ENCODE data around the gene C14orf39.
A peak's percentile ranks its signal among the peaks of the same experiment; 100 is the strongest.
"Not testable (repeated sequence)": the region's sequence is repeated elsewhere in the genome, so short reads cannot be mapped to it uniquely, and the experiment has no call there.

Gene C14orf39

GRCh38 chr14:60485057-60485597 is 736 bp downstream of the C14orf39 start:
- Mint-ChIP-seq H3K36me3 (ENCODE audit: low read depth) (peaks cover 11% of the 10 kb centered on the region), H3K9me3 (peaks cover 9% of the 10 kb centered on the region)

GRCh38 chr14:60482743-60483142 is 3.1 kb downstream of the C14orf39 start:
- Mint-ChIP-seq H3K9me3 (peaks cover 14% of the 10 kb centered on the region), H3K4me3 (peak overlapping the region in 2 of 3 experiments; percentile 7 to 29), H3K27ac (no peak overlapping the region), H3K4me1 (no peaks in the 10 kb centered on the region), H3K27me3 (ENCODE audit: low read depth) (no peaks in the 10 kb centered on the region), H3K36me3 (ENCODE audit: low read depth) (peaks cover 17% of the 10 kb centered on the region)
- TF ChIP-seq CTCF (IDR thresholded peaks at IDR 0.05; ENCODE audit: unreplicated experiment in 3 of 3): no peak

More at GRCh38 chr14:60485057-60485597, 736 bp downstream of the C14orf39 start:
- no peaks in the 10 kb centered on the region for H3K27me3 Mint-ChIP-seq (ENCODE audit: low read depth)
- peak overlapping the region; percentile 83 to 88 (median 83) for H3K4me3 Mint-ChIP-seq
- H3K4me1 Mint-ChIP-seq: no peaks in the 10 kb centered on the region
- H3K27ac Mint-ChIP-seq: no peak overlapping the region
- no peak for TF ChIP-seq CTCF (IDR thresholded peaks at IDR 0.05; ENCODE audit: unreplicated experiment in 3 of 3)

GRCh38 chr14:60480248-60480647 is 5.6 kb downstream of the C14orf39 start:
- H3K27ac Mint-ChIP-seq; H3K4me3 Mint-ChIP-seq; H3K4me1 Mint-ChIP-seq; H3K27me3 Mint-ChIP-seq (ENCODE audit: low read depth): not testable (repeated sequence)
- peaks cover 22% of the 10 kb centered on the region for H3K9me3 Mint-ChIP-seq
- H3K36me3 Mint-ChIP-seq (ENCODE audit: low read depth): peaks cover 24% of the 10 kb centered on the region

GRCh38 chr14:60455875-60456274 is 30.0 kb downstream of the C14orf39 start:
- Mint-ChIP-seq H3K27ac (no peak overlapping the region), H3K4me3 (no peak overlapping the region), H3K9me3 (no peaks in the 10 kb centered on the region), H3K4me1 (no peaks in the 10 kb centered on the region), H3K27me3 (ENCODE audit: low read depth) (no peaks in the 10 kb centered on the region), H3K36me3 (ENCODE audit: low read depth) (no peaks in the 10 kb centered on the region)
- TF ChIP-seq CTCF (IDR thresholded peaks at IDR 0.05; ENCODE audit: unreplicated experiment in 3 of 3): no peak

- H3K27me3 Mint-ChIP-seq (ENCODE audit: low read depth): no peaks in the 10 kb centered on the region
- TF ChIP-seq CTCF (IDR thresholded peaks at IDR 0.05; ENCODE audit: unreplicated experiment in 3 of 3): no peak
- peaks cover 22% of the 10 kb centered on the region for H3K9me3 Mint-ChIP-seq
- no peak overlapping the region for H3K27ac Mint-ChIP-seq
- H3K4me3 Mint-ChIP-seq: no peak overlapping the region
- no peaks in the 10 kb centered on the region for H3K36me3 Mint-ChIP-seq (ENCODE audit: low read depth)
- no peaks in the 10 kb centered on the region for H3K4me1 Mint-ChIP-seq
Measured at GRCh38 chr14:60430276-60430675, 55.6 kb downstream of the C14orf39 start.

GRCh38 chr14:60420050-60420449 is 65.8 kb downstream of the C14orf39 start:
- no peak for TF ChIP-seq CTCF (IDR thresholded peaks at IDR 0.05; ENCODE audit: unreplicated experiment in 3 of 3)
- no peaks in the 10 kb centered on the region for H3K27me3 Mint-ChIP-seq (ENCODE audit: low read depth)
- H3K4me1 Mint-ChIP-seq: no peaks in the 10 kb centered on the region
- no peaks in the 10 kb centered on the region for H3K36me3 Mint-ChIP-seq (ENCODE audit: low read depth)
- H3K4me3 Mint-ChIP-seq: no peak overlapping the region
- no peak overlapping the region for H3K27ac Mint-ChIP-seq
- peaks cover 16% of the 10 kb centered on the region for H3K9me3 Mint-ChIP-seq

- H3K9me3 Mint-ChIP-seq: peaks cover 12% of the 10 kb centered on the region
- H3K27me3 Mint-ChIP-seq (ENCODE audit: low read depth); H3K4me3 Mint-ChIP-seq; H3K27ac Mint-ChIP-seq; H3K36me3 Mint-ChIP-seq (ENCODE audit: low read depth); H3K4me1 Mint-ChIP-seq: not testable (repeated sequence)
Measured at GRCh38 chr14:60397550-60397949, 88.3 kb downstream of the C14orf39 start.

Measured in nephron (organoid).